OCI-LY3 (cell line): ENCODE results near the gene CLEC4M.

Experiments used
- H2AFZ ChIP-seq: fragments of 200-600, 300-600 bp; shearing (Covaris generic); 2 replicates; pipeline ENCODE4 v1.6.0; 2014; ENCODE audit warnings: antibody characterized with exemption, low read depth, low read length
- H3K27ac ChIP-seq: fragments of 200-600, 300-600 bp; sonication (generic); 2 replicates; pipeline ENCODE4 v1.5.1; 2014; ENCODE audit warnings: mild to moderate bottlenecking, low read length, moderate library complexity, mixed read lengths
- H3K27me3 ChIP-seq: fragments of 200-600, 300-600 bp; sonication (generic); 2 replicates; pipeline ENCODE4 v1.6.1; 2014; ENCODE audit warnings: low read depth, low read length, mixed read lengths
- H3K36me3 ChIP-seq: fragments of 200-600, 300-600 bp; sonication (generic); replicated peaks from 2 replicates; pipeline ENCODE3; 2014; ENCODE audit warnings: low read depth, low read length, mixed read lengths
- H3K4me1 ChIP-seq: fragments of 300-600, 200-600 bp; sonication (generic); 2 replicates; pipeline ENCODE4 v1.6.1; 2014; ENCODE audit warnings: low read length, mixed read lengths
- H3K4me2 ChIP-seq: fragments of 200-600, 300-600 bp; sonication (generic); 2 replicates; pipeline ENCODE4 v1.6.1; 2014; ENCODE audit warnings: low read length, mixed read lengths
- H3K4me3 ChIP-seq: fragments of 300-600, 200-600 bp; sonication (generic); 2 replicates; pipeline ENCODE4 v1.5.1; 2014; ENCODE audit warnings: antibody characterized with exemption, mild to moderate bottlenecking, low read length, moderate library complexity
- H3K79me2 ChIP-seq: fragments of 300-600, 200-600 bp; shearing (Covaris generic); 2 replicates; pipeline ENCODE4 v1.6.1; 2014; ENCODE audit warnings: mild to moderate bottlenecking, low read length, mixed read lengths
- H3K9ac ChIP-seq: fragments of 300-600, 200-600 bp; shearing (Covaris generic); 2 replicates; pipeline ENCODE4 v1.6.0; 2014; ENCODE audit warnings: mild to moderate bottlenecking, low read length, moderate library complexity
- H3K9me3 ChIP-seq: fragments of 200-600, 300-600 bp; shearing (Covaris generic); 2 replicates; pipeline ENCODE4 v1.6.1; 2014; ENCODE audit warnings: low read length, mixed read lengths; ENCODE audit not compliant: insufficient read depth
- H4K20me1 ChIP-seq: fragments of 200-600, 300-600 bp; sonication (generic); 2 replicates; pipeline ENCODE4 v1.6.1; 2016; ENCODE audit warnings: low read length, mixed read lengths; ENCODE audit not compliant: insufficient read depth
- CTCF ChIP-seq: fragments of 200-600, 300-600 bp; sonication (generic); IDR thresholded peaks from 2 replicates; pipeline ENCODE4 v1.5.1; 2014; ENCODE audit warnings: antibody characterized with exemption, low read length, low read depth
- EZH2phosphoT487 ChIP-seq: fragments of 200-600 bp; shearing (Covaris generic); IDR thresholded peaks from 2 replicates; pipeline ENCODE4 v1.6.1; 2018; ENCODE audit warnings: antibody characterized with exemption, mixed run types, low read depth

CLEC4M gene

GRCh38 chr19:7720351-7720750 is 42.7 kb upstream of the CLEC4M start:
- H3K27ac ChIP-seq = no peak overlapping the region
- no peak overlapping the region for H3K4me3 ChIP-seq
- no peak for TF ChIP-seq CTCF
- TF ChIP-seq EZH2phosphoT487 = no peak
- no peak overlapping the region for H2AFZ ChIP-seq
- H3K79me2 ChIP-seq = no peaks in the 10 kb centered on the region
- H3K36me3 ChIP-seq = no peaks in the 10 kb centered on the region
- H3K9me3 ChIP-seq = peaks cover 4% of the 10 kb centered on the region
- no peak overlapping the region for H3K9ac ChIP-seq
- peaks cover 39% of the 10 kb centered on the region for H3K27me3 ChIP-seq
- no peaks in the 10 kb centered on the region for H3K4me1 ChIP-seq
- no peak overlapping the region for H3K4me2 ChIP-seq
- no peaks in the 10 kb centered on the region for H4K20me1 ChIP-seq

GRCh38 chr19:7722231-7722651 is 40.8 kb upstream of the CLEC4M start:
- H3K36me3 ChIP-seq = no peaks in the 10 kb centered on the region
- no peak overlapping the region for H3K4me3 ChIP-seq
- TF ChIP-seq CTCF (no peak), EZH2phosphoT487 (no peak)
- H4K20me1 ChIP-seq = no peaks in the 10 kb centered on the region
- no peaks in the 10 kb centered on the region for H3K4me1 ChIP-seq
- H3K27ac ChIP-seq = no peak overlapping the region
- H3K4me2 ChIP-seq = no peak overlapping the region
- peaks cover 39% of the 10 kb centered on the region for H3K27me3 ChIP-seq
- H3K9ac ChIP-seq = no peak overlapping the region
- H3K79me2 ChIP-seq = no peaks in the 10 kb centered on the region
- no peak overlapping the region for H2AFZ ChIP-seq
- no peaks in the 10 kb centered on the region for H3K9me3 ChIP-seq

- peaks cover 56% of the 10 kb centered on the region for H3K27me3 ChIP-seq
- no peak overlapping the region for H2AFZ ChIP-seq
- H3K27ac ChIP-seq = no peak overlapping the region
- H3K4me1 ChIP-seq = no peaks in the 10 kb centered on the region
- H3K4me3 ChIP-seq = no peak overlapping the region
- no peaks in the 10 kb centered on the region for H3K79me2 ChIP-seq
- no peaks in the 10 kb centered on the region for H3K9me3 ChIP-seq
- H3K36me3 ChIP-seq = no peaks in the 10 kb centered on the region
- TF ChIP-seq EZH2phosphoT487 = no peak
- TF ChIP-seq CTCF = no peak
- no peak overlapping the region for H3K9ac ChIP-seq
- H4K20me1 ChIP-seq = no peaks in the 10 kb centered on the region
- no peak overlapping the region for H3K4me2 ChIP-seq
Observed at GRCh38 chr19:7725791-7726190, 37.3 kb upstream of the CLEC4M start.

GRCh38 chr19:7729211-7729610 is 33.8 kb upstream of the CLEC4M start:
- Histone ChIP-seq H3K27ac (no peak overlapping the region), H4K20me1 (no peaks in the 10 kb centered on the region), H2AFZ (no peak overlapping the region), H3K27me3 (peaks cover 55% of the 10 kb centered on the region), H3K79me2 (no peaks in the 10 kb centered on the region), H3K36me3 (no peaks in the 10 kb centered on the region), H3K4me3 (no peak overlapping the region), H3K4me1 (no peaks in the 10 kb centered on the region), H3K4me2 (no peak overlapping the region), H3K9me3 (no peaks in the 10 kb centered on the region), H3K9ac (no peak overlapping the region)
- TF ChIP-seq EZH2phosphoT487 (no peak), CTCF (no peak)
